B cell (primary cell): Measurements from ENCODE around the gene SLC29A3. TPM values are rescaled to one million over a fixed set of nuclear protein-coding genes. Genes with fewer than 3 reads are reported as not detected.

Source experiments
- ATAC-seq: fragments of 200-7000 bp; cut with Tn5 transposase; one replicate; pipeline ENCODE4 v1.10.0; 2021; ENCODE audit warnings: low read depth, mild to moderate bottlenecking, moderate number of reproducible peaks, moderate library complexity
- CTCF ChIA-PET: fragments of 350-600 bp; sonication (Branson Sonifier 250); formaldehyde crosslinking; loops from one replicate; lab custom pipeline; 2021; ENCODE audit warnings: antibody characterized with exemption, inconsistent platforms; lab: Charles Lee
- POLR2A ChIA-PET: fragments of 350-600 bp; sonication (Branson Sonifier 250); formaldehyde crosslinking; loops from one replicate; lab custom pipeline; 2021; ENCODE audit warnings: antibody characterized with exemption; lab: Charles Lee
- DNase-seq: peaks from one replicate; pipeline ENCODE4 v3.0.0; 2013
- H2AFZ ChIP-seq: 2 replicates; pipeline ENCODE4 v1.6.1; 2012; ENCODE audit warnings: mild to moderate bottlenecking, low read depth, low read length; ENCODE audit not compliant: insufficient read depth, poor library complexity, severe bottlenecking
- H3K27ac ChIP-seq, 2 donors: 1 replicate in 1 of 2; 2 replicates in 1 of 2; pipeline ENCODE4 v1.5.1; 2012 to 2013; ENCODE audit warnings: low read length in 2 of 2, mild to moderate bottlenecking in 2 of 2, moderate library complexity in 1 of 2
- H3K27me3 ChIP-seq, 4 experiments: fragments of 200-600 bp in 1 of 4; sonication (generic) in 1 of 4; replicated peaks in 1 of 4; 1 replicate in 2 of 4; 2 replicates in 2 of 4; pipeline versions ENCODE4 v1.6.1 to v1.7.0; 2013 to 2016; ENCODE audit warnings: low read length in 3 of 4, mild to moderate bottlenecking in 2 of 4, mixed read lengths in 1 of 4, moderate library complexity in 1 of 4; ENCODE audit not compliant: insufficient read depth in 4 of 4, control insufficient read depth in 3 of 4; ENCODE audit errors: control extremely low read depth in 1 of 4
- H3K36me3 ChIP-seq, 2 experiments: replicated peaks in 1 of 2; 1 replicate in 1 of 2; 2 replicates in 1 of 2; pipeline versions ENCODE4 v1.6.1 to v1.7.1; 2013; ENCODE audit warnings: low read length in 1 of 2; ENCODE audit not compliant: insufficient read depth in 2 of 2, control insufficient read depth in 1 of 2; ENCODE audit errors: control extremely low read depth in 1 of 2, extremely low read depth in 1 of 2
- H3K4me1 ChIP-seq, 2 donors: fragments of 200-600 bp in 1 of 2; sonication (generic) in 1 of 2; 1 replicate in 1 of 2; 2 replicates in 1 of 2; pipeline versions ENCODE4 v1.5.1 to v1.6.1; 2013 to 2017; ENCODE audit warnings: low read length in 2 of 2; ENCODE audit not compliant: control insufficient read depth in 2 of 2, insufficient read depth in 2 of 2
- H3K4me2 ChIP-seq: replicated peaks from 2 replicates; pipeline ENCODE3; 2012; ENCODE audit warnings: mild to moderate bottlenecking, low read depth, low read length; ENCODE audit not compliant: poor library complexity, severe bottlenecking
- H3K4me3 ChIP-seq, 5 experiments: fragments of 200-600 bp in 1 of 5; sonication (generic) in 1 of 5; 1 replicate in 3 of 5; 2 replicates in 2 of 5; pipeline versions ENCODE4 v1.5.1 to v1.7.0; 2011 to 2016; ENCODE audit warnings: low read length in 4 of 5, mild to moderate bottlenecking in 4 of 5, low read depth in 2 of 5, control low read depth in 1 of 5, moderate library complexity in 1 of 5; ENCODE audit not compliant: insufficient read depth in 1 of 5; ENCODE audit errors: control extremely low read depth in 1 of 5, extremely low read depth in 1 of 5
- H3K79me2 ChIP-seq: fragments of 200-600 bp; sonication (generic); one replicate; pipeline ENCODE4 v1.6.0; 2016; ENCODE audit warnings: low read length; ENCODE audit not compliant: control insufficient read depth, insufficient read depth
- H3K9ac ChIP-seq: fragments of 200-600 bp; sonication (generic); 2 replicates; pipeline ENCODE4 v1.6.1; 2017; ENCODE audit warnings: mild to moderate bottlenecking, low read length, moderate library complexity
- H3K9me3 ChIP-seq, 3 donors: one replicate each; pipeline versions ENCODE4 v1.6.1 to v1.7.1; 2013; ENCODE audit warnings: low read length in 2 of 3; ENCODE audit not compliant: control insufficient read depth in 2 of 3, insufficient read depth in 1 of 3; ENCODE audit errors: control extremely low read depth in 1 of 3
- H4K20me1 ChIP-seq: 2 replicates; pipeline ENCODE4 v1.6.0; 2012; ENCODE audit warnings: mild to moderate bottlenecking, low read length; ENCODE audit not compliant: insufficient read depth, control insufficient read depth, poor library complexity, severe bottlenecking
- H3K27ac Mint-ChIP-seq: one replicate; pipeline ENCODE4 v1.8.0; 2021; ENCODE audit warnings: mixed read lengths
- H3K27me3 Mint-ChIP-seq: one replicate; pipeline ENCODE4 v1.8.0; 2021; ENCODE audit warnings: mixed read lengths
- H3K4me1 Mint-ChIP-seq: one replicate; pipeline ENCODE4 v1.8.0; 2021; ENCODE audit warnings: mixed read lengths
- H3K4me3 Mint-ChIP-seq: one replicate; pipeline ENCODE4 v1.8.0; 2021; ENCODE audit warnings: mixed read lengths
- H3K9me3 Mint-ChIP-seq: one replicate; pipeline ENCODE4 v1.8.0; 2022; ENCODE audit warnings: mixed read lengths; ENCODE audit not compliant: insufficient read depth
- CTCF ChIP-seq: fragments of 200-600 bp; IDR thresholded peaks from one replicate; pipeline ENCODE4 v1.8.0; 2022; ENCODE audit warnings: antibody characterized with exemption, mild to moderate bottlenecking
- EZH2 ChIP-seq: IDR thresholded peaks from 2 replicates; pipeline ENCODE4 v1.6.1; 2012; ENCODE audit warnings: borderline replicate concordance, low read depth, mild to moderate bottlenecking, moderate library complexity, low read length; ENCODE audit not compliant: insufficient read depth, poor library complexity, severe bottlenecking
- WGBS: methylation state at CpG from one replicate; pipeline ENCODE4 v1.1.5; 2013; ENCODE audit warnings: missing lambda C conversion rate; ENCODE audit not compliant: insufficient coverage; 5-methylcytosine and 5-hydroxymethylcytosine counted together
- intact Hi-C: fragments of 100-400 bp; cut with micrococcal nuclease; formaldehyde crosslinking; loops from one replicate; pipeline ENCODE4 v1.10.0; 2022
- polyA plus RNA-seq: library from polyadenylated mRNA; depleted of rRNA; stranded (reverse); fragments of >200 nt; gene quantifications from 2 replicates; pipeline ENCODE4 v1.2.3, GENCODE V29; 2012
- total RNA-seq, 2 donors: library from RNA; stranded (reverse); fragments of 120-200 nt in 1 of 2; gene quantifications; 1 replicate in 1 of 2; 2 replicates in 1 of 2; pipeline versions ENCODE4 v1.2.3 to v1.2.4, GENCODE V29; 2013 to 2022

Gene SLC29A3
- total and polyA plus RNA-seq, 2 donors (not counting 1 experiment from before 2014, with no cell fraction given): 4.5 to 8.2 TPM

DNA sequence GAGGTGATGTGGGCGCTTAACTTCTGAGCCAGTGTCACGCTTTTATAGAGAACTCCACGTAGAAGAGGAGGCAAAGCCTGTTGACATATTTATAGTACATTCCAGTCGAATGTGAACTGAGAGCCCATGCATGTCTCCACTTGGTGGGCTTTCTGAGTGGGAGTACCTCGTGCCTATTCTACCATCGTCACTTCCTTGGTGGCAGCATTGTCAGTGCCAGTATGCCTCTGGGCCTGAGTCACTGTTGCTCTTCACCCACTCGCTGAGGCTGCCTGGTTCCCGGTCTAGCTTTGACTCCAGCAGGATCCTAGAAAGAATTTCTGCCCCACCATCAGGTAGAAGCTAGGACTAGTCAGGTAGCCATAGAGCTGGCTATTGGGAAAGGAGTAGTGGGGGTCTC is 47.6 kb downstream of the SLC29A3 start:
- Mint-ChIP-seq H3K9me3 (no peaks in the 10 kb centered on the region), H3K4me3 (no peak overlapping the region), H3K27me3 (no peaks in the 10 kb centered on the region), H3K27ac (no peak overlapping the region), H3K4me1 (peaks cover 5% of the 10 kb centered on the region)
- Histone ChIP-seq H3K36me3 (peaks cover 1 to 8% of the 10 kb centered on the region in 2 experiments), H2AFZ (no peak overlapping the region), H3K79me2 (no peaks in the 10 kb centered on the region), H3K9ac (no peak overlapping the region), H3K4me3 (no peak overlapping the region), H3K9me3 (no peaks in the 10 kb centered on the region), H3K27ac (no peak overlapping the region), H3K27me3 (no peaks in the 10 kb centered on the region), H3K4me1 (peaks cover 5 to 7% of the 10 kb centered on the region in 2 donors), H4K20me1 (no peaks in the 10 kb centered on the region), H3K4me2 (no peak overlapping the region)
- DNase-seq (no peak), ATAC-seq (no peak)
- POLR2A ChIA-PET: no interaction called here
- CTCF ChIA-PET: interaction anchor here (1.6 kb wide), 1 partner anchor 15 kb away, joined by 4 read pairs; no protein-coding TSS in a partner anchor
- 87% methylated on average over 8 of the region's 8 CpGs for WGBS
- intact Hi-C loops: no loop called here
- no peak for TF ChIP-seq EZH2
- no peak for TF ChIP-seq CTCF

GRCh38 chr10:71367271-71367670 is 48.2 kb downstream of the SLC29A3 start:
- no peaks in the 10 kb centered on the region for H3K27me3 ChIP-seq
- ChIA-PET POLR2A (no interaction called here), CTCF (interaction anchor here (1.1 to 1.6 kb wide), 2 partner anchors 14 to 47 kb away, joined by 3 to 4 read pairs; no protein-coding TSS in a partner anchor)
- Mint-ChIP-seq H3K27me3 (no peaks in the 10 kb centered on the region), H3K4me1 (peaks cover 11% of the 10 kb centered on the region), H3K4me3 (no peak overlapping the region), H3K9me3 (no peaks in the 10 kb centered on the region), H3K27ac (no peak overlapping the region)
- no peak overlapping the region for H2AFZ ChIP-seq
- H4K20me1 ChIP-seq: no peaks in the 10 kb centered on the region
- H3K4me3 ChIP-seq: no peak overlapping the region
- WGBS: 96% methylated on average over 2 of the region's 2 CpGs
- peaks cover 11 to 12% of the 10 kb centered on the region in 2 donors for H3K4me1 ChIP-seq
- H3K36me3 ChIP-seq: peaks cover 1 to 6% of the 10 kb centered on the region in 2 experiments
- H3K9me3 ChIP-seq: no peaks in the 10 kb centered on the region
- H3K27ac ChIP-seq: no peak overlapping the region
- TF ChIP-seq EZH2: no peak
- TF ChIP-seq CTCF: no peak
- intact Hi-C loops: no loop called here
- no peak overlapping the region for H3K9ac ChIP-seq
- H3K79me2 ChIP-seq: no peaks in the 10 kb centered on the region
- ATAC-seq: no peak
- H3K4me2 ChIP-seq: no peak overlapping the region
- no peak for DNase-seq
